Activated CD8-positive, alpha-beta T cell treated with anti-CD3 and anti-CD28 coated beads, Interleukin-2, amount 10 ng/mL, durations not matched to agents 7 days and 5 days (primary cell): Measurements from ENCODE around the gene ADGRB2. TPM values are rescaled to one million over a fixed set of nuclear protein-coding genes. Genes with fewer than 3 reads are reported as not detected.
A peak's percentile ranks its signal among the peaks of the same experiment; 100 is the strongest.

Source experiments
- ATAC-seq: fragments of 150-1000 bp; cut with Tn5 transposase; one replicate; pipeline ENCODE4 v1.10.0; 2021; ENCODE audit warnings: moderate library complexity
- CTCF ChIA-PET: fragments of 350-600 bp; sonication (Branson Sonifier 250); formaldehyde crosslinking; loops from one replicate; lab custom pipeline; 2021; ENCODE audit warnings: antibody characterized with exemption; lab: Charles Lee
- POLR2A ChIA-PET: fragments of 350-600 bp; sonication (Branson Sonifier 250); formaldehyde crosslinking; loops from one replicate; lab custom pipeline; 2021; ENCODE audit warnings: antibody characterized with exemption; lab: Charles Lee
- DNase-seq: peaks from one replicate; pipeline ENCODE4 v3.0.0-alpha.2; 2020
- H3K27ac Mint-ChIP-seq: one replicate; pipeline ENCODE4 v1.8.0; 2021; ENCODE audit warnings: mild to moderate bottlenecking, mixed read lengths
- H3K27me3 Mint-ChIP-seq: one replicate; pipeline ENCODE4 v1.8.0; 2021; ENCODE audit warnings: low read depth, mixed read lengths
- H3K36me3 Mint-ChIP-seq: one replicate; pipeline ENCODE4 v1.8.0; 2021; ENCODE audit warnings: low read depth, mixed read lengths
- H3K4me1 Mint-ChIP-seq: one replicate; pipeline ENCODE4 v1.8.0; 2021; ENCODE audit warnings: low read depth, mixed read lengths
- H3K4me3 Mint-ChIP-seq: one replicate; pipeline ENCODE4 v1.8.0; 2021; ENCODE audit warnings: mild to moderate bottlenecking, mixed read lengths
- H3K9me3 Mint-ChIP-seq: one replicate; pipeline ENCODE4 v1.8.0; 2022; ENCODE audit warnings: mixed read lengths; ENCODE audit not compliant: insufficient read depth
- total RNA-seq, 2 experiments: library from RNA; stranded (reverse); gene quantifications; one replicate each; pipeline ENCODE4 v1.2.3, GENCODE V29; 2021

The ADGRB2 gene, protein sequence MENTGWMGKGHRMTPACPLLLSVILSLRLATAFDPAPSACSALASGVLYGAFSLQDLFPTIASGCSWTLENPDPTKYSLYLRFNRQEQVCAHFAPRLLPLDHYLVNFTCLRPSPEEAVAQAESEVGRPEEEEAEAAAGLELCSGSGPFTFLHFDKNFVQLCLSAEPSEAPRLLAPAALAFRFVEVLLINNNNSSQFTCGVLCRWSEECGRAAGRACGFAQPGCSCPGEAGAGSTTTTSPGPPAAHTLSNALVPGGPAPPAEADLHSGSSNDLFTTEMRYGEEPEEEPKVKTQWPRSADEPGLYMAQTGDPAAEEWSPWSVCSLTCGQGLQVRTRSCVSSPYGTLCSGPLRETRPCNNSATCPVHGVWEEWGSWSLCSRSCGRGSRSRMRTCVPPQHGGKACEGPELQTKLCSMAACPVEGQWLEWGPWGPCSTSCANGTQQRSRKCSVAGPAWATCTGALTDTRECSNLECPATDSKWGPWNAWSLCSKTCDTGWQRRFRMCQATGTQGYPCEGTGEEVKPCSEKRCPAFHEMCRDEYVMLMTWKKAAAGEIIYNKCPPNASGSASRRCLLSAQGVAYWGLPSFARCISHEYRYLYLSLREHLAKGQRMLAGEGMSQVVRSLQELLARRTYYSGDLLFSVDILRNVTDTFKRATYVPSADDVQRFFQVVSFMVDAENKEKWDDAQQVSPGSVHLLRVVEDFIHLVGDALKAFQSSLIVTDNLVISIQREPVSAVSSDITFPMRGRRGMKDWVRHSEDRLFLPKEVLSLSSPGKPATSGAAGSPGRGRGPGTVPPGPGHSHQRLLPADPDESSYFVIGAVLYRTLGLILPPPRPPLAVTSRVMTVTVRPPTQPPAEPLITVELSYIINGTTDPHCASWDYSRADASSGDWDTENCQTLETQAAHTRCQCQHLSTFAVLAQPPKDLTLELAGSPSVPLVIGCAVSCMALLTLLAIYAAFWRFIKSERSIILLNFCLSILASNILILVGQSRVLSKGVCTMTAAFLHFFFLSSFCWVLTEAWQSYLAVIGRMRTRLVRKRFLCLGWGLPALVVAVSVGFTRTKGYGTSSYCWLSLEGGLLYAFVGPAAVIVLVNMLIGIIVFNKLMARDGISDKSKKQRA (N-terminal part only)
- under 1 TPM; 0.05 to 0.37 TPM for total RNA-seq

DNA sequence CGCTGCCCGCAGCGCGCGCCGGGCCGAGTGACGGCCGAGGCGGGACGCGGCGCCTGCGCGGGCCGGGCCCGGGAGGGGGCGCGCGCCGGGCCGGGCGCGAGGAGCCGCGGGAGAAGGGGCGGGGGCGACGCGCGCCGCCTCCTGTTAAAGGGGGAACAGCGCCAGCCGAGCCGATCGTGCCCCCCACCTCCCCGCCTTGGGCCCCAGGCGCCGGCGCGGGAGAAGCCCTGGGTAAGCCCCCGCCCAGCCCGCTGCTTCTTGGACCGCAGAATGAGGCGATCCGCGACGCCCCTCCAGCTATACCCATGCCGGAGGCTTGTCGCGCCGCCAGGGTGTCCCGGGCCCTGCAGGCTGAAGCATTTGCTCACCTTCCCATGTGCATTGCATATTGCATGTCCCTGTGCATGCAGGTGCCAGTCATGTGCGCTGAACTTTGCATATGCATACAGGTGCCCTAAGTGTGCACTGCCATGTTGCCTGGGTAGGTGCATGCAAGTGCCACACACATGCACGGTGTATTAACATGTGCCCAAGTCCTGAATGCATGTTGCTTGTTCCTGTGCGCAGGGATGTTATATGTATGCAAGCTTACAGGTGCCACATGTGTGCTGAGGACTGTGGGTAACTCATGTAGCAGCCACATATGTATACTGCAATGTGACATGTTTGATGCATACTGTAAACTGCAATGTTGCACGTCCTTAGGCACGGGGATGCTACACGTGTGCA lies at the start of gene ADGRB2:
Gene ADGRB2, minus strand, starts transcription at position 29 of the 729 bp plus-strand sequence. CDS start 7,119 bp downstream, outside the sequence.
- no peak for DNase-seq
- ChIA-PET CTCF (interaction anchor here (1.1 to 7.6 kb wide), 4 partner anchors 13 to 200 kb away, joined by 3 to 43 read pairs (median 4); no protein-coding TSS in a partner anchor), POLR2A (no interaction called here)
- Mint-ChIP-seq H3K27me3 (peaks cover 60% of the 10 kb centered on the region), H3K27ac (no peak within 1 kb of the TSS), H3K4me3 (peak within 1 kb of the TSS; percentile 66), H3K9me3 (no peaks in the 10 kb centered on the region), H3K4me1 (peaks cover 30% of the 10 kb centered on the region), H3K36me3 (no peaks in the 10 kb centered on the region)
- ATAC-seq: peak; percentile 18

DNA sequence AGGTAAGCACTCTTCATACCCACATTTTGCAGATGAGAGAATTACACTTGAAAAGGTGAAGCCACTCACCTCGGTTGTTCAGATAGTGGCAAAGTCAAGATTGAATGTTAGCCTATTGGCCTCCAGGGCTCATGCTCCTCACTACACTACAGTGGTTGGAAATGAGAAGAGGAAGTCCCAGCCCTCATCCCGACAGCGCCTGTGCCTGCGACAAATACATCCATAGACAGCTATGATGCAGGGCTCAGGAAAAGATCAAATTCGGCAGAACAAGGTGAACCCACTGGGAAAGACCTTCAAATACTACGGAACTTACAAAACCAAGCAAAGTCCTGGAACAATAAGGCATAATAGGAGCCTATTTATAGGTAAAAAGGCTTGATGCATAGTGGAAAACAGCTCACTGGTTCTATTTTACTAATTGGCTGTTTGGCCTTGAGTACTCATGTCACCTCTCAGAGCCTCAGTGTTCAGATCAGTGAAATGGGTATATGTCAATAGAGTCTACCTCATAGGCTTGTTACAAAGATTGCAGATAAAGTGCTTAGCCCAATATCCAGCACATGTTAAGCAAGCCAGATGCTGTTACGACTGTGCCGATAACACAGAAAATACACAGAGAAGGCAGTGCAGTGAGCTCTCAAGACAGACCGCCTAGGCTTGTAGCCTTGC lies 48.2 kb upstream of the ADGRB2 start:
- no peak overlapping the region for H3K27ac Mint-ChIP-seq
- no peak for DNase-seq
- POLR2A ChIA-PET: interaction anchor here (1.0 kb wide), 1 partner anchor 23 kb away, joined by 4 read pairs; no protein-coding TSS in a partner anchor

DNA sequence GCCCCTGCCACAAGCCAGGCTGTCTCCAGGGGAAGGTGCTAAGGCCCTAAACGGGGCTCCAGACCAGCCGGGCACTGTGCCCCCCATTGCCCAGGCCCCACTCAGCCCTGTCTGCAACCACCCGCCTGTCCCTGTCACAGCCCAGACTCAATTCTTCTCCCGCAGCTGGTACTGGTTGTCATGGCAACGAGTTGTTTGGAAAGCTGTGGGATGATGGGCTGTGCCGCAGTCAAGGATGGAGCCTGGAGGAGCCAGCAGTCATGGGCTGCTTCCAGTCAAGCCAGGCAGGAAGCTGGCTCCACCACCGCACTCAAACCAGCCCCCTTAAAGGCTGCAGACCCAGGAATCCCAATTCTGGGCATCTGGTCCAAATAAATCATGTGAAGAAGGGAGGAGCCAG lies 47.5 kb upstream of the ADGRB2 start:
- ChIA-PET CTCF (interaction anchor here (1.0 to 4.8 kb wide), 2 partner anchors 23 to 100 kb away, joined by 3 to 15 read pairs; no protein-coding TSS in a partner anchor), POLR2A (interaction anchor here (0.6 to 0.7 kb wide), 3 partner anchors 92 to 1588 kb away, joined by 3 to 6 read pairs (median 3); no protein-coding TSS in a partner anchor)
- H3K36me3 Mint-ChIP-seq: no peaks in the 10 kb centered on the region
- H3K4me3 Mint-ChIP-seq: no peak overlapping the region
- peaks cover 10% of the 10 kb centered on the region for H3K4me1 Mint-ChIP-seq
- no peak for DNase-seq
- H3K9me3 Mint-ChIP-seq: no peaks in the 10 kb centered on the region
- peaks cover 6% of the 10 kb centered on the region for H3K27me3 Mint-ChIP-seq
- no peak overlapping the region for H3K27ac Mint-ChIP-seq
- ATAC-seq: no peak

More for the DNA sequence above, 48.2 kb upstream of the ADGRB2 start:
- Mint-ChIP-seq H3K27me3 (peaks cover 6% of the 10 kb centered on the region), H3K4me3 (no peak overlapping the region), H3K36me3 (no peaks in the 10 kb centered on the region), H3K4me1 (peaks cover 10% of the 10 kb centered on the region), H3K9me3 (no peaks in the 10 kb centered on the region)
- no peak for ATAC-seq
- CTCF ChIA-PET: interaction anchor here (1.2 to 5.8 kb wide), 3 partner anchors 23 to 152 kb away, joined by 3 to 57 read pairs (median 15); no protein-coding TSS in a partner anchor

DNA sequence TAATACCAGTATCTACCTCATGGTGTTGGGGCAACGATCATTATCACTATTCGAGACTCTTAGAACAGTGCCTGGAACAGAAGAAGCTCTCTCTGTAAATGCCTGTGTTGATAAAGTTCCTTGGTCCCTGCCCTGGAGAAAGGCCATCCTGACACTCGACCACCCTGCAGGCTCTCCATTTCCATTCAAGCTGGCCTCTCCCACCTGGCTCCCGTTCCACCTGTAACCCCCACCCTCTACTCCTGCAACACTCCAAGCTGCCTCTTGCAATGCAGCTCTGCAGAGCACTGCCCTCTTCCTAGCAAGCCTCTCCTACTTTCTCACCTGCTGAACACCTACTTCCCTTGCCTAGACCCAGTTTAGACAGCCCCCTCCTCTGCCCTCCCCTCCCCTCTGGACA lies 45.6 kb upstream of the ADGRB2 start:
- no peaks in the 10 kb centered on the region for H3K9me3 Mint-ChIP-seq
- CTCF ChIA-PET: no interaction called here
- no peak overlapping the region for H3K4me3 Mint-ChIP-seq
- POLR2A ChIA-PET: no interaction called here
- no peak for DNase-seq
- no peak for ATAC-seq
- no peak overlapping the region for H3K27ac Mint-ChIP-seq
- H3K27me3 Mint-ChIP-seq: peaks cover 6% of the 10 kb centered on the region
- H3K36me3 Mint-ChIP-seq: no peaks in the 10 kb centered on the region
- no peaks in the 10 kb centered on the region for H3K4me1 Mint-ChIP-seq

DNA sequence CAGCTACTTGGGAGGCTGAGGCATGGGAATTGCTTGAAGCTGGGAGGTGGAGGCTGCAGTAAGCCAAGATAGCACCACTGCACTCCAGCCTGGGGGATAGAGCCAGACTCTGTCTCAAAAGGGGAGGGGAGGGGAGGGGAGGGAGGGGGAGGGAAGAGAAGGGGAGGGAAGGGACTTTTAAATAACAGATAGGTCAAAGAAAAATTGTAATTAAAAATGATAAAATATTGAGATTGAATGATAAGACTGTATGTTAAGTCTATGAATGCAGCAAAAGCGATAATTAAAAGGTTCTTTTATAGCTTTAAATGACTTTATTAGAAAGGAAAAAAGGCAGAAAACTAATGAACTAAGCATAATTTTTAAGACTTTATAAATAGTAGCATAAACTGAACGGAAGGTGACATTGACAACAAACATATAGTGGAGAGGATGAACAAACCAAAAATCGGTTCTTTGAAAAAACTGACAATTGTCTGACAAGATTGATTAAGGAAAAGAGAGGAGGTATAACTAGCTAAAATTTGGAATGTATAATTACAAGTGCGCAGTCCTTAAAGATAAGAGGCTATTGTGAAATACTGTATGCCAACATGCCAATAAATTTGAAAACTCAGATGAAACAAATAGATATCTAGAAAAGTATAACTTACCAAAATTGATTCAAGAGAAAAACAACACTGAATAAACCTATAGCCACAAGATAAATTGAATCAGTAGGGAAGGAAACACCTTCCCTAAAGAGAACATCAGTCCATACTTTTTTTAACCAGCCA lies 43.3 kb upstream of the ADGRB2 start:
- H3K36me3 Mint-ChIP-seq: no peaks in the 10 kb centered on the region
- ATAC-seq: no peak
- H3K27ac Mint-ChIP-seq: no peak overlapping the region
- ChIA-PET POLR2A (no interaction called here), CTCF (interaction anchor here (1.2 kb wide), 1 partner anchor 157 kb away, joined by 3 read pairs; no protein-coding TSS in a partner anchor)
- no peak for DNase-seq
- H3K9me3 Mint-ChIP-seq: no peaks in the 10 kb centered on the region
- peaks cover 6% of the 10 kb centered on the region for H3K4me1 Mint-ChIP-seq
- H3K4me3 Mint-ChIP-seq: no peak overlapping the region
- H3K27me3 Mint-ChIP-seq: peaks cover 7% of the 10 kb centered on the region

DNA sequence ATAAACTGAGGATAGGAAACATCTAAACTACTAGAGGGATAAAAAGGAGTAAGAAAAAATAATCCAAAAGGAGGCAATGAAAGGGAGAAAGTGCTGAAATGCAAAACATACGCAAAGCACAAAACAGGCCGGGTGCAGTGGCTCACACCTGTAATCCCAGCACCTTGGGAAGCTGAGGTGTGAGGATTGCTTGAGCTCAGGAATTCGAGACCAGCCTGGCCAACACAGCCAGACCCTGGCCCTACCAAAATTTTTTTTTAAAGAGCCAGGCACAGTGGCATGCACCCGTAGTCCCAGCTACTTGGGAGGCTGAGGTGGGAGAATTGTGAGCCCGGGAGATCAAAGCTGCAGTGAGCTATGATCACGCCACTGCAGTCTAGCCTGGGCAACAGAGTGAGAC lies 41.2 kb upstream of the ADGRB2 start:
- Mint-ChIP-seq H3K4me3 (no peak overlapping the region), H3K36me3 (no peaks in the 10 kb centered on the region), H3K27me3 (peaks cover 11% of the 10 kb centered on the region), H3K4me1 (peaks cover 9% of the 10 kb centered on the region), H3K27ac (no peak overlapping the region), H3K9me3 (no peaks in the 10 kb centered on the region)
- ChIA-PET CTCF (interaction anchor here (0.6 to 2.8 kb wide), 4 partner anchors 10 to 70 kb away, joined by 3 to 11 read pairs (median 4); partner anchors contain the start of gene SPOCD1), POLR2A (interaction anchor here (1.2 kb wide), 1 partner anchor 11 kb away, joined by 3 read pairs; the partner anchor contains the start of gene SPOCD1)
- no peak for DNase-seq
- ATAC-seq: no peak

DNA sequence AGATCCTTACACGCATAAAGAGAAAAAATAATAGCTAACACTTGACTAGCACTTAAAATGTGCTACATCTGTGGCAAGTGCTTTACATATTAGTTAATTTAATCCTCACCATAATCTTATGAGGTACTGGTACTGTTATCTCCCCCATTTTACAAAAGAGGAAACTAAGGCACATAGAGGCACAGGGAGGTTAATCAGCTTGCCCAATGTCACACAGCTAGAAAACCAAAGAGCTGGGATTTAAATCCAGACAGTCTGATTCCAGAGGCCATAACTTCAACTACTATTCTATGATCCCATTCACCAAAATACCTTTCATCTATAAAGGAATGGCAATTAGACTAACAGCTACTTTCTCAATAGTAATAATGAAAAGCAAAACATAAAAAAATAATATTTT lies 40.0 kb upstream of the ADGRB2 start:
- DNase-seq (no peak), ATAC-seq (no peak)
- CTCF ChIA-PET: interaction anchor here (0.6 to 2.8 kb wide), 6 partner anchors 10 to 259 kb away, joined by 3 to 11 read pairs (median 4); no protein-coding TSS in a partner anchor
- no peaks in the 10 kb centered on the region for H3K9me3 Mint-ChIP-seq
- H3K27ac Mint-ChIP-seq: no peak overlapping the region
- no peaks in the 10 kb centered on the region for H3K36me3 Mint-ChIP-seq
- H3K4me1 Mint-ChIP-seq: peaks cover 9% of the 10 kb centered on the region
- H3K4me3 Mint-ChIP-seq: no peak overlapping the region
- POLR2A ChIA-PET: no interaction called here
- peaks cover 5% of the 10 kb centered on the region for H3K27me3 Mint-ChIP-seq

DNA sequence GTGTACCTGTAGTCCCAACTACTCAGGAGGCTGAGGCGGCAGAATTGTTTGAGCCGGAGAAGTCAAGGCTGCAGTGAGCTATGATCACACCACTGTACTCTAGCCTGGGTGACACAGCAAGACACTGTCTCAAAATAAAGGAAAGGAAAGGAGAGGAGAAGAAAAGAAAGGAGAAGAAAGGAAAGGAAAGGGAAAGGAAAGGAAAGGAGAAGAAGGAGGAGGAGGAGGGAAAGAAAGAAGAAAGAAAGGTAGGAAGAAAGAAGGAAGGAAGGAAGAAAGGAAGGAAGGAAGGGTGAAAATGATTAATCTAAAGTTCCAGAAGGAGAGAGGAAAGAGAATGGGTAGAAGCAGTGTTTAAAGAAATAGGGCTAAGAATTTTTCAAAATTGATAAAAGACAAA lies 39.5 kb upstream of the ADGRB2 start:
- H3K36me3 Mint-ChIP-seq: no peaks in the 10 kb centered on the region
- ChIA-PET CTCF (interaction anchor here (0.6 to 2.8 kb wide), 6 partner anchors 11 to 259 kb away, joined by 3 to 11 read pairs (median 4); no protein-coding TSS in a partner anchor), POLR2A (no interaction called here)
- no peaks in the 10 kb centered on the region for H3K9me3 Mint-ChIP-seq
- no peak overlapping the region for H3K27ac Mint-ChIP-seq
- H3K4me1 Mint-ChIP-seq: peaks cover 9% of the 10 kb centered on the region
- no peak for ATAC-seq
- peaks cover 5% of the 10 kb centered on the region for H3K27me3 Mint-ChIP-seq
- DNase-seq: no peak
- H3K4me3 Mint-ChIP-seq: no peak overlapping the region

DNA sequence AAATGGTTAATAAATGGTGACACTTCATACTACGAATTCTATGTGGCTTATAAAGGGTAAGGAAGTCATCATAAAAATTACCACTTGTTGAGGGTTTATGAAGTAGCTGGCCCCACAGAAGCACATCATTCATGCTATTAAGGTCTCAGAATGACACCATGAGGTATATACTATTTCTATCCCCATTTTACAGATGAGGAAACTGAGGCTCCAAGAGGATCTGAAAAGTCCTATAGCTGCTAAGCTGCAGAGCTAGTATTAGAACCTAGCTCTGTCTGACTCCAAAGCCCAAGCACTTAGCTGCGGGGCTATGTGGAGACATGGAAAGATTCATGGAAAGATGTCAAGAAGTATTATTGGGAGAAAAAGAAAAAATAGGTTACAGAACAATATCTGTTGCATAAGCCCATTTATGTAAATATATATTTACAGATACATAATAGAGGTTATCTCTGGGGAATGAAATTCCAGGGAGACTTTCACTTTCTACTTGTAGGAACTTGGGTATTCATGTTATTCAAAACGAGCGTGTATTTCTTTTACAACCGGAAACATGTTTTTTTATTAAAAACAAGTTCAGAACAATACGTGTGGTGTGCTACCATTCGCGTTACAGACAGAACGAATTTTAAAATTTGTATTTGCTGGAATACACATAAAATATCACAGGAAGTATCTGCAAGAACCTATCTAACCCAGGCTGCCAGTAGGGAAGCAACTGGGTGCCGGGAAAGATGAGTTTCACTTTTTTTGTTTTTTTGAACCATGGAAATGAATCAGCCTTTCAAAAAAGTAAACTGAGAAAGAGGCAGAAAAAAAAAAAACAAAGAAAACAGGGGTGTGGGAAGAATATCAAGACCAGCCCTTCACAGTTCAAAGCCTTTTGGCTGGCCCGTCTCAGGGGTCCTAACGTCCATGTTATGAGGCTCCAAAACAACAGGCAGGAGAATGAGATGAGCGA lies 38.3 kb upstream of the ADGRB2 start:
- peaks cover 5% of the 10 kb centered on the region for H3K27me3 Mint-ChIP-seq
- H3K9me3 Mint-ChIP-seq: no peaks in the 10 kb centered on the region
- DNase-seq: no peak
- H3K36me3 Mint-ChIP-seq: no peaks in the 10 kb centered on the region
- H3K4me3 Mint-ChIP-seq: peak overlapping the region; percentile 54
- H3K4me1 Mint-ChIP-seq: peaks cover 9% of the 10 kb centered on the region
- POLR2A ChIA-PET: no interaction called here
- ATAC-seq: no peak
- H3K27ac Mint-ChIP-seq: no peak overlapping the region
- CTCF ChIA-PET: interaction anchor here (1.2 to 1.3 kb wide), 2 partner anchors 13 to 159 kb away, joined by 3 to 4 read pairs; partner anchors contain the start of gene SPOCD1
